ENCODE measurements around the gene BMPR1A.

Gene BMPR1A

DNA sequence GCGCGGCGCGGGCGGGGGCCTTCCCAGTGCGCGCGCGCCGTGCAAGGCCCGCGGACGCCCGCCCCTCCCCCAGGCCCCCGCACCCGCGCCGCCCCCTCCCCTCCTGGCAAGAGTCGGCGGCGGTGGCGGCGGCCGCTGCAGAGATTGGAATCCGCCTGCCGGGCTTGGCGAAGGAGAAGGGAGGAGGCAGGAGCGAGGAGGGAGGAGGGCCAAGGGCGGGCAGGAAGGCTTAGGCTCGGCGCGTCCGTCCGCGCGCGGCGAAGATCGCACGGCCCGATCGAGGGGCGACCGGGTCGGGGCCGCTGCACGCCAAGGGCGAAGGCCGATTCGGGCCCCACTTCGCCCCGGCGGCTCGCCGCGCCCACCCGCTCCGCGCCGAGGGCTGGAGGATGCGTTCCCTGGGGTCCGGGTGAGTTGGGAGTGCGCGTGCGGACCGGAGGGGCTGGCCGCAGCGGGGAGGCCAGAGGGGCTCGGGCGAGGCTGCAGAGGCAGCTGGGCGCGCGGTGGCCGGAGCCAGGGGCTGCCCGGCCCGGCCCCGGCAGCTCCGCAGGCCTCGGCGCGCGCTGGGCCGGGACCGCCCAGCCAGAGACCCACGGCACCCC is at the start of gene BMPR1A:
Gene BMPR1A (plus strand): TSS at position 109 of the 602 bp plus-strand sequence. CDS start 119,400 bp downstream, outside the sequence.
- peak; percentile 68 for ATAC-seq
- no peaks in the 10 kb centered on the region for H3K36me3 Mint-ChIP-seq
- no peaks in the 10 kb centered on the region for H3K27me3 Mint-ChIP-seq
- peak within 1 kb of the TSS; percentile 89 for H3K4me3 Mint-ChIP-seq
- peak within 1 kb of the TSS; percentile 90 for H3K27ac Mint-ChIP-seq
- H3K4me1 Mint-ChIP-seq = peaks cover 60% of the 10 kb centered on the region
- no peaks in the 10 kb centered on the region for H3K9me3 Mint-ChIP-seq

DNA sequence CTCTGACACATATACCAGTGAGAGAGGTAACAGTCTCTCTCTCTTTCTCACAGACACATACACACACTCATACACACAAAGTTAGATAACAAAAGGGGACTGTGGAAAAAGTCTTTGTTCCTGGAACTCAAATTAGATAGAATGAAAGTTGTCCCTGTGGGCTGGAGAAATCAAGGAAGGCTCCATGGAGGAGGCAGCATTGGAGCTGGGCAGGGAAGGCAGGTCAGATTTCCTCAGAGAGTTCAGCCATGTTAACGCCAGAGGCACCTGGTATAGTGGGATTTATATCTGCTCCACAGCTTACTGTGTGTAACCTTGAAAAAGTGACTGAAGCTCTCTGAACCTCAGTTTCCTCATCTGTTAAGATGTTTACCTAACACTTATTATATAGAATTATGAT is 49.4 kb upstream of the BMPR1A start:
- no peak overlapping the region for H3K27ac Mint-ChIP-seq
- no peak for ATAC-seq
- H3K4me1 Mint-ChIP-seq = peaks cover 16% of the 10 kb centered on the region
- no peaks in the 10 kb centered on the region for H3K36me3 Mint-ChIP-seq
- no peaks in the 10 kb centered on the region for H3K27me3 Mint-ChIP-seq
- no peaks in the 10 kb centered on the region for H3K9me3 Mint-ChIP-seq
- no peak overlapping the region for H3K4me3 Mint-ChIP-seq

DNA sequence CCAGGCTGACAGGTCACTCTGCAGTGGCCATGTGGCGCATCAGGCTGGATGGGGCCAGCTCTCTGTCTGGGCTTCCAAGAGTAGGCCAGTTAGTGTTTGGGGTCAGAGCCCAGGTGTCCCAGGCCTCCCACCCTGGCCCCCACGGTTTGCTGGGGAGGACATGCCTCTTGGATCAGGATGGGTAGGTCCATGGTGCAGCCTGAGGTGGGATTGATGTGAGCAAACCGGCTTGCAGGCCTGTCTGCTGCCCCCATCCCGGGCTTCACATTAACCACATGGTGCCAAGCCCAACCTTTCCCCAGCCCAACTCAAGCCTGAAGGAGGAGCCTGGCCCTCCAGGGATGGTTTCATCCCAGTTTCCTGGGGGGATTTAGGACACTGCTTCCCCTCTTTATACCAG is 48.9 kb upstream of the BMPR1A start:
- no peak overlapping the region for H3K27ac Mint-ChIP-seq
- no peak overlapping the region for H3K4me3 Mint-ChIP-seq
- no peaks in the 10 kb centered on the region for H3K9me3 Mint-ChIP-seq
- H3K4me1 Mint-ChIP-seq = peaks cover 21% of the 10 kb centered on the region
- no peaks in the 10 kb centered on the region for H3K36me3 Mint-ChIP-seq
- no peaks in the 10 kb centered on the region for H3K27me3 Mint-ChIP-seq
- no peak for ATAC-seq

DNA sequence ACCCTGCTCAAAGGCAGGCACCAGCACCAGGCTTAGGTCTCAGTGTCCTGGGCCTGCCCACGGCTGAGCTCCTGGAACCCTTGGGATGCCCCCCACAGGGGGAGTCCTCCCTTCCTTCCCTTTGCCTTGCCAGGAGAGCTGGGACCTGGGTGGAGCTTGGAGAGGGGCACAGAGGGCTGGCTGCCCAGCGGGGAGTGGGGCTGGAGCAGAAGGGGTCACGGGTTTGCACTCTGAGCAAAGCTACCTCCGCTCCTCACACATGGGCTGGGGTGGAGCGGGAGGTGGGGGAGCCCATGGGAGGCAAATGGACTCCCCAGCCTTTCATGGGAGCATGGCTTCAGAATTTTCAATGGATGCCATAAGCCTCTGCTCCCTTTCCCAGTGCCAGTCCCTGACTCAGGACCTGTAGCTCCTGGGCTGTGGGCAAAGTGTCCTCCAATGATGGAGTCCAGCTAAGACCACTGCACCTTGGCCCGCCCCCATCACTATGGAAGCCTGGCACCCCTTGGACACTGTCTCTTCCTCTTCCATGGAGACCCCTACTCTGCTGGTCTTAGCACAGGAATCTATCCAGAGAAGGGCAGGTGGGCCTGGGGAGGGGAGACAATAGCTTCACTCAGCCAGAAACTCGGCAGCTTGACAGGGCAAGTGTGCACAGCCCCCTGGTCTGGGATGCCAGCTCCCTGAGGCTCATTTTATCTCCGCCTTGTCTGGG is 48.2 kb upstream of the BMPR1A start:
- peaks cover 21% of the 10 kb centered on the region for H3K4me1 Mint-ChIP-seq
- H3K27ac Mint-ChIP-seq = no peak overlapping the region
- H3K36me3 Mint-ChIP-seq = no peaks in the 10 kb centered on the region
- H3K9me3 Mint-ChIP-seq = no peaks in the 10 kb centered on the region
- no peaks in the 10 kb centered on the region for H3K27me3 Mint-ChIP-seq
- ATAC-seq = no peak
- H3K4me3 Mint-ChIP-seq = no peak overlapping the region

DNA sequence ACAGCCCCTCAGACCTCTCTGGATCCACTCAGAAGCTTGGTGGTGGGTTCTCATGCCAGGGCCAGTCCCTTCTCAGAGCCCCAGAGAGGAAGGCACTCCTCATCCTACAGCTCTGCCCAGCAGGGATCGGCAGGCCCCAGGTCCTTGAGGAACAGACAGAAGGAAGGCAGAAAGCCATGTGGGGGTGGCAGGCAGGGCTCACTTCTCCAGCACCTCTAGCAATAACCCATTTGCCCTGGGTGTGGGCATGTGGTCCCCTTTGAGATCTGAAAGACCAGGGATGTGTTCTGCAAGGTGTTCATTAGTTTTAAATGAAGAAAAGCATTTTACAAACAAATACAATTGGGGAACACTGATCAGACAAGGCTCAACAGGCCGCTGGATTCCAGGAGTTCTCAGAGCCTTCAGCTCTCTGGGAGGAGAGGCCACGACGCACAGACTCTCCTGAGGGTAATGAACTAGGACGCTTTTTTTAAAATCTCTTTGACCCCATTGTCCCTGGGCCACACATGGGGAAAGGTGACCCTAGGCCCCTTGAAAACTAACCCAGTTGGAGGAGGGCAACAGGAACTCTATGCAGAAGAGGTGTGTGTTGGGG is 47.5 kb upstream of the BMPR1A start:
- H3K9me3 Mint-ChIP-seq = no peaks in the 10 kb centered on the region
- peak overlapping the region; percentile 99 for H3K27ac Mint-ChIP-seq
- no peaks in the 10 kb centered on the region for H3K36me3 Mint-ChIP-seq
- H3K27me3 Mint-ChIP-seq = no peaks in the 10 kb centered on the region
- H3K4me1 Mint-ChIP-seq = peaks cover 21% of the 10 kb centered on the region
- H3K4me3 Mint-ChIP-seq = no peak overlapping the region
- ATAC-seq = no peak

DNA sequence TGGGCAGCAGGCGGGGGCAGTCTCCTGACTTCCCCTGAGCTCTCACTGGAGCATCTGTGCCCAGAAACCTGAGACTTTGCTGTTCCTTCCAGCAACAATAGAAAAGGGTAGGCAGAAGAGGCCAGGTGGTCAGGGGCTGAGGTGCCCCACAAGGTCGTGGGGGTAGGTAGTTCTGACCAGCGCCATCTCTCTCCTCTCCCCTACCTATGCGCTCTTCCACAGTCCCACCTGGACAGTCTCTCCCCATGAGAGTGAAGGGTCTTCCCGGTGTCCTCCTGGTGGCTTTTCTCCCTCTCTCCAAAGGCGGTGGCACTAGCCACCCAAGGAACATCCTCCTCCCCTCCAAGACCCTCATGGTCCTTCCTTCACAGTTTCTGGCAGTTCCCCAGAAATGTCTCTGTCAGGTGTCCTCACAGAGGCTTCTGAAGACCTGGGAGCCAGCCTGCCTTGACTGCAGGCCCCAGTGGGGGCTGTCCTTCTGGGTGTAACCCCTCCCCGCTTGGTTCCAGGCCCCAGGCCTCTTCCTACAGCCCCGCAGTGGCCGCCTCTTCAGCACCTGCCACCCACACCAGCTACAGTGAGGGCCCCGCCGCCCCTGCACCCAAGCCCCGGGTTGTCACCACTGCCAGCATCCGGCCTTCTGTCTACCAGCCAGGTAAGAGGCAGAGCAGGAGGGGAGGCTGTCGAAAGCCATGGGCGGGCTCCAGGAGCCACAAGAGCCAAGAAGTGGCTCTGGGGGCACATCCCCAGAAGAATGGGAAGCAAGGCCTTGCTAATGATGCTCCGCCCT is 46.8 kb upstream of the BMPR1A start:
- peaks cover 21% of the 10 kb centered on the region for H3K4me1 Mint-ChIP-seq
- ATAC-seq = no peak
- H3K4me3 Mint-ChIP-seq = peak overlapping the region; percentile 90
- no peaks in the 10 kb centered on the region for H3K27me3 Mint-ChIP-seq
- H3K9me3 Mint-ChIP-seq = no peaks in the 10 kb centered on the region
- peak overlapping the region; percentile 99 for H3K27ac Mint-ChIP-seq
- H3K36me3 Mint-ChIP-seq = no peaks in the 10 kb centered on the region

DNA sequence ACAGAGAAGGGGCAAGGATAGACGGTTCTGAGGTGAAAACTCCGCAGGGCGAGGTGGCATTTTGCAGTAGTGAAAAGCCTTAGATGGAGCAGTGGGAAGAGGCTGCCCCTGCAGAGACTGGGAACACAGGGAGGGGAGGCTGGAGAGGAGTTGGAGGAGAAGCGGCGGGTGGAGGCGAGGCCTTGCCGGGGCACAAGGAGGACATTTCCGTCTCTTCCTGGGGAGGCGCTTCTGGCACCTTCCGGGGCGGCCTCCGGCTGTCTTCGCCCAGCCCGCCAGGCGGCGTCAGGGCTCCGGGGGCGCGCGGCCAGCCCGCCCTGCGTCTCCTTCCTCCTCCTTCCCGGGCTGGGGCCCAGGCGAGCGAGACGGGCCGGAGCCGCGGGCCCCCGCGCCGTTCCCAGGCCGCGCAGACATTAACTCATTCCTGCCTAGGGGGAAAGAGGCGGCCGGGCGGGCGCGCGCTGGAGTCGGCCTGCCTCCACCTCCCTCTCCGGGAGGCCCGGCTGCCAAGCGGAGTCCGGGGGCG is 45.4 kb upstream of the BMPR1A start:
- Mint-ChIP-seq H3K4me1 (peaks cover 21% of the 10 kb centered on the region), H3K9me3 (no peaks in the 10 kb centered on the region), H3K4me3 (peak overlapping the region; percentile 90), H3K27me3 (no peaks in the 10 kb centered on the region), H3K27ac (peak overlapping the region; percentile 99), H3K36me3 (no peaks in the 10 kb centered on the region)
- peak; percentile 93 for ATAC-seq

DNA sequence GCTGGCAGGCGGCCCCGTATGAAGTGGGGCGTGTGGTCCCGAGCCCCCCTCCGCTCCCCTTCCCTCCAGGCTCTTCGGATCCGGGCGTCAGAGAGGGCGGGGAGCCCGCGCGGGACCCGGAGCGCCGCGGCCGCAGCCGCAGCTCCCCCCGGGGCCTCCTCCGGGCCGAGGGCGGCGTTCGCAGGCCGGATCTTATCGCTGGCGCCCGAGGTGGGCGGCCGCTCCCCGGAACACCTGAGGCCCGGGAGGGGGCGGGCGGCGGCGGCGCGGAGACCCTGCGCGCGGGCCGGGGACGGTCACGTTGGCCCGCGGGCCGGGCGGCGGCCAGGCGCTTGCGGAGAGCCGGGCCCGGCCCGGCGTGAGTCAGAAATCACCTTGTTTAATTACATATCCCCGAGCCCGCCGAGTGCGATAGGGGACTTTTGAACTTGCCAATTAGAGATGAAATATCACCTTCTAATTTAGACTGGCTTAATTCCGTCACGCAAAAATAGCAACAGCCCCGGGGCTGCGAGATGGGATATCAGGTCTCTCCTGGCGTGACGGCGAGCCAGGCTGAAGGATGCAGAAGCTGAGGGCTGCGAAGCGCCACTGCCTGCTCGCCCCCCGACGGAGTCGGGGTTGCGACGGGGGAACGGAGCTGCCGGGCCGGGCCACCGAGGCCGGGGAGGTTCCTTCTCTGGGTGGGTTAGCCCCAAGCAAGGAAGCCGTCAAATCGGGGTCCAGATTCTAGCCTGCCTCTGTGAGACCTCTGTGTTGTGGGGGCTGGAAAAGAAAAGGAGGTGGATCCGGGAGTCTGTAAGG is 44.7 kb upstream of the BMPR1A start:
- Mint-ChIP-seq H3K4me1 (peaks cover 21% of the 10 kb centered on the region), H3K4me3 (peak overlapping the region; percentile 92), H3K9me3 (no peaks in the 10 kb centered on the region), H3K27me3 (no peaks in the 10 kb centered on the region), H3K36me3 (no peaks in the 10 kb centered on the region), H3K27ac (peak overlapping the region; percentile 99)
- ATAC-seq = peak; percentile 75

DNA sequence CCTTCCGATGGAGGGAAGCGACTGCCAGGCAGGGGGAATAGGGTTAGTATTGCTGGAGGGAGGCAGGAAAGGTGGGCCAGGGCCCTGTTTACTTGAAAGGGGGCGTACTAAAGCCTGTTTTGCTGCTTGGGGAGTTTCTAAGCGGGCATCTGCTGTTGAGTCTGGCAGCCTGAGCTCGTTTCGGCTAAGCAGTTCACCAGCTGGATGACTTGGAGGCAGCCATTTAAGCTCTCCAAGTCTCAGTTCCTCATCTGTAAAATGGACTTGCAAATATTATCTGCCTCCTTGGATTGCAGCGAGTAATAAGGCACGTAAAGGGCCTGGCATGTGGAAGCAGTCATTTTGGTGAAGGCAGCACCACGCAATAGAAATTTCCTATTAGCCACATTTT is 44.1 kb upstream of the BMPR1A start:
- H3K36me3 Mint-ChIP-seq = no peaks in the 10 kb centered on the region
- peaks cover 21% of the 10 kb centered on the region for H3K4me1 Mint-ChIP-seq
- peak overlapping the region; percentile 92 for H3K4me3 Mint-ChIP-seq
- ATAC-seq = peak; percentile 14
- H3K9me3 Mint-ChIP-seq = no peaks in the 10 kb centered on the region
- H3K27me3 Mint-ChIP-seq = no peaks in the 10 kb centered on the region
- peak overlapping the region; percentile 99 for H3K27ac Mint-ChIP-seq

DNA sequence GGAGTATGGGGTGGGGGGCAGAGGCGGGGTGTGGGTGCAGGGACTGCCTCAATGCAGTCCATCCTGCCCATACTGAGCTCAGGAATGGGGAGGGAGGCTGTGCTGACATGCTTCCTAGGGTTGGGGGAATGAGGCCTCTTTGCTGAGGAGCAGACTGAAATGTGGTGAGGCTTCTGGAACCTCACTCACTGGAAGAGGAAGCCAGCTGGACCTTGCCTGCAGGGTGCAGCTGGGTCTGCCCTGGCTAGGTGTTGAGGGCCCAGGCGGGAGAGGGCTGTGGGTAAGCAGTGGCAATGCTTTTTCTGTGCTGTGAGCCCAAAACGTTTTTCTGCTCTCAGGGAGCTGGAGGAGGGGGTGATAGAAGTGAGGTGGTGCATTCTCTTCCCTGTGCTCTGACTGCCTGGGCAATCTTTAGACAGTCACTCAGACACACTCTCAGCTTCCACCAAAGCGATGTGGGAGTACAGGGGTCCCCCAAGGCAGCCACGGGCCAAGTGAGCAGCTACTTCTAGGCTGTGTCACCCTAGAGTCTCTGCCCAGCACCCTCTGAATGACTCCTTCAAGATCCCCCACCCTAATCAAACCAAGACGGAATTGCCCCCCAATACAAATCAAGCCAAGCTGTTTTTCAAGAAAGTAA is 41.1 kb upstream of the BMPR1A start:
- Mint-ChIP-seq H3K4me3 (no peak overlapping the region), H3K9me3 (no peaks in the 10 kb centered on the region), H3K4me1 (peaks cover 14% of the 10 kb centered on the region), H3K27ac (no peak overlapping the region), H3K36me3 (no peaks in the 10 kb centered on the region), H3K27me3 (peaks cover 9% of the 10 kb centered on the region)
- ATAC-seq = no peak

DNA sequence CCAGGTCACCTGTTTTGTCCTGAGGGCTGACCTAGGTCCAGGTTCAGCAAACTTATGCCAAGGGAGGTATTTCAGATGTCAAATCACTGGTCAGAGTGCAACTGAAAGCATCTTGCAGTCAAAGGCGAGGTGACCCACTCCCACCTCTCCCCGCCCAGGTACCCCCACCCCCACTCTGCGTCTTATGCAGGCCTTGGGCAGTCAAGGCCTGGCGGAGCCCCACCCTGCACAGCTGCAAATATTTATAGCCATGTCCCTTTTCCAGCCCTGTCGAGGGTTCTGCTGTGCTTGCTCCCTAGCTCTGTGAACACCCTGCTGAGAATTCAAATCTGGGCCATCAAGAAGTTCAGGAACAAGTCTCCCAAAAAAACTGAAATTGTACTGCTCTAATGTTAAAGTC is 40.6 kb upstream of the BMPR1A start:
- no peak overlapping the region for H3K27ac Mint-ChIP-seq
- H3K27me3 Mint-ChIP-seq = peaks cover 13% of the 10 kb centered on the region
- H3K9me3 Mint-ChIP-seq = no peaks in the 10 kb centered on the region
- H3K4me3 Mint-ChIP-seq = no peak overlapping the region
- ATAC-seq = no peak
- no peaks in the 10 kb centered on the region for H3K36me3 Mint-ChIP-seq
- peaks cover 10% of the 10 kb centered on the region for H3K4me1 Mint-ChIP-seq

DNA sequence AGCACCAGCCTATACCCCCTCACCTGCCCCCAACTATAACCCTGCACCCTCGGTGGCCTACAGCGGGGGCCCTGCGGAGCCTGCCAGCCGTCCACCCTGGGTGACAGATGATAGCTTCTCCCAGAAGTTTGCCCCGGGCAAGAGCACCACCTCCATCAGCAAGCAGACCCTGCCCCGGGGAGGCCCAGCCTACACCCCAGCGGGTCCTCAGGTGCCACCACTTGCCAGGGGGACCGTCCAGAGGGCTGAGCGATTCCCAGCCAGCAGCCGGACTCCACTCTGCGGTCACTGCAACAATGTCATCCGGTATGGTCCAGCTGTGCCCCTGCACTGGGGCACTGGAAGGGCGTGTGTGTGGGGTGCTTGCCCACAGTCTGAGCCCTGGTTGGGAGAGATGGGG is 40.0 kb upstream of the BMPR1A start:
- H3K4me1 Mint-ChIP-seq = peaks cover 7% of the 10 kb centered on the region

DNA sequence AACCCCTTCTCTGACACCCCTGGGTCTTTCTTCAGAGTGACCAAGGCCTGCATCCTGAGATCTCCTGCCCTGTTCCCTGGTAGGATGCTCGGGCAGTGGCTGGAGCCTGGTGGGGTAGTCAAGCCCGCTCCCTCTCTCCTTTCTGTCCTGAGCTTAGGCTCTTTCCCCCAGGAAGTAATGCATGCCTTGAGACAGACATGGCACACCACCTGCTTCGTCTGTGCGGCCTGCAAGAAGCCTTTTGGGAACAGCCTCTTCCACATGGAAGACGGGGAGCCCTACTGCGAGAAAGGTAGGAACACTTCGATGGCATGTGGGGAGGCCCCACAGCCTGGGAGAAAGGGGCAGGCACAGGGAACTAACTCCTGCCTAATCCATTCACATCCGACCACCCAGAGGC is 37.9 kb upstream of the BMPR1A start:
- Mint-ChIP-seq H3K9me3 (no peaks in the 10 kb centered on the region), H3K27me3 (peaks cover 13% of the 10 kb centered on the region), H3K4me1 (peaks cover 7% of the 10 kb centered on the region), H3K4me3 (no peak overlapping the region), H3K36me3 (no peaks in the 10 kb centered on the region), H3K27ac (no peak overlapping the region)
- ATAC-seq = no peak

More for the DNA sequence above, 40.0 kb upstream of the BMPR1A start:
- H3K27me3 Mint-ChIP-seq = peaks cover 13% of the 10 kb centered on the region
- no peaks in the 10 kb centered on the region for H3K36me3 Mint-ChIP-seq
- H3K27ac Mint-ChIP-seq = no peak overlapping the region
- ATAC-seq = no peak
- H3K9me3 Mint-ChIP-seq = no peaks in the 10 kb centered on the region
- no peak overlapping the region for H3K4me3 Mint-ChIP-seq

DNA sequence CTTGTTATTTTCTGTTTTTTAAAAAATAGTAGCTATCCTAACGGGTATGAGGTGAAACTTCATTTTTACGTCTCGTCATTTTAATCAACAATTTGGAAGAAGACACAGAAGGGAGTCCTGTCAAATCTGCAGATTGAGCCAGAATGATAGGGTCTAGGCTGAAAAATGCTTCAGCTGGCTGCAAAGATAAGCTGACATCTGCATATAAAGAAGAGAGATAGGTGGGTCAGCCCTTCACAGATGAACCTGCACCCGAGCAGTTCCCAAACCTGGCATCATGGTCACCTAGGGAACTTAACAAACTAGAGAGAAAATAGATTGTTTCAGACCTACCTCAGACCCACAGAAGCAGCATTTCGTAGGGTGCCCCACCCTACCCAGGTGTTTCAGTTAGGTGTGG is 35.2 kb upstream of the BMPR1A start:
- H3K27me3 Mint-ChIP-seq = peaks cover 13% of the 10 kb centered on the region
- ATAC-seq = no peak
- no peak overlapping the region for H3K27ac Mint-ChIP-seq
- H3K36me3 Mint-ChIP-seq = no peaks in the 10 kb centered on the region
- no peak overlapping the region for H3K4me3 Mint-ChIP-seq
- H3K4me1 Mint-ChIP-seq = peaks cover 8% of the 10 kb centered on the region
- no peaks in the 10 kb centered on the region for H3K9me3 Mint-ChIP-seq

Measured in stimulated activated memory B cell treated with anti-CD40 and anti-IgM and Interleukin-4, amounts not matched to agents 10 μg/mL and 1 μg/mL and 100 μg/mL, for 72 hours (primary cell).